Heart left ventricle (tissue), 13 donors: ENCODE measurements around the gene HELZ.

Source experiments
- CTCF ChIP-seq, 12 donors: fragments of 200-600 bp; sonication (generic) in 4 of 12; IDR thresholded peaks; one replicate each; pipeline versions ENCODE4 v1.5.0 to v1.8.0; 2018 to 2022; ENCODE audit warnings: antibody characterized with exemption in 12 of 12, mild to moderate bottlenecking in 5 of 12
- POLR2A ChIP-seq, 2 donors: fragments of 450-650 bp; IDR thresholded peaks; one replicate each; pipeline ENCODE4 v1.6.1; 2017; ENCODE audit warnings: antibody characterized with exemption in 2 of 2, mild to moderate bottlenecking in 2 of 2, moderate library complexity in 2 of 2
- donor health status: ischemic (EF 13 %, LVEDD 7.1; RV severe dilation, severe dysfunction).
- donor health status: DM: no; HTN: yes; CAD: no.
- donor health status: DM: no; HTN: no; CAD: no.
- donor health status: ischemic (EF 25% LVEDD 6.9; RV normal size, moderate dysfunction).
- donor health status: ischemic (EF 25% LVEDD 5.7; RV mildly dilated, moderate dysfunction).
- donor health status: ischemic (EF 35%, LVEDD 5.7; RV mildly dilated, moderate dysfunction).
- donor health status: nonischemic (EF 11% LVEDD 7.7; RV severe dilation, severe dysfunction).
- donor health status: DM: yes; HTN: yes; CAD: no.
- donor health status: PGD.
- donor health status: ischemic (EF 29% LVEDD 5.4; RV normal size, mild dysfunction).
- donor health status: nonischemic (EF 23%, LVEDD 6.1; RV moderate dilation, normal function).

- TF ChIP-seq CTCF (IDR thresholded peaks at IDR 0.05) (no peak), POLR2A (IDR thresholded peaks at IDR 0.05) (no peak)
Observed at GRCh38 chr17:67072885-67073284, 172.1 kb downstream of the HELZ start.
